Activated B cell treated with CpG ODN at 0.5 μM for 24 hours (primary cell): Measurements from ENCODE around the gene FHIT. TPM values are rescaled to one million over a fixed set of nuclear protein-coding genes. Genes with fewer than 3 reads are reported as not detected.
A peak's percentile ranks its signal among the peaks of the same experiment; 100 is the strongest.

ENCODE experiments used
- ATAC-seq: fragments of 200-7000 bp; cut with Tn5 transposase; one replicate; pipeline ENCODE4 v1.10.0; 2021; ENCODE audit warnings: low read depth, mild to moderate bottlenecking, moderate library complexity
- CTCF ChIA-PET: fragments of 350-600 bp; sonication (Branson Sonifier 250); formaldehyde crosslinking; loops from one replicate; lab custom pipeline; 2021; ENCODE audit warnings: antibody characterized with exemption; lab: Charles Lee
- POLR2A ChIA-PET: fragments of 350-600 bp; sonication (Branson Sonifier 250); formaldehyde crosslinking; loops from one replicate; lab custom pipeline; 2021; ENCODE audit warnings: antibody characterized with exemption; lab: Charles Lee
- DNase-seq: peaks from one replicate; pipeline ENCODE4 v3.0.0; 2022
- H3K27ac Mint-ChIP-seq: one replicate; pipeline ENCODE4 v1.8.0; 2020; ENCODE audit warnings: mixed read lengths
- H3K27me3 Mint-ChIP-seq: one replicate; pipeline ENCODE4 v1.8.0; 2021; ENCODE audit warnings: mixed read lengths
- H3K36me3 Mint-ChIP-seq: one replicate; pipeline ENCODE4 v1.8.0; 2021; ENCODE audit warnings: low read depth, mixed read lengths
- H3K4me1 Mint-ChIP-seq: one replicate; pipeline ENCODE4 v1.8.0; 2021; ENCODE audit warnings: mixed read lengths
- H3K4me3 Mint-ChIP-seq: one replicate; pipeline ENCODE4 v1.8.0; 2020; ENCODE audit warnings: mild to moderate bottlenecking, mixed read lengths
- H3K9me3 Mint-ChIP-seq: one replicate; pipeline ENCODE4 v1.8.0; 2020; ENCODE audit warnings: mixed read lengths
- intact Hi-C: fragments of 100-400 bp; cut with micrococcal nuclease; formaldehyde crosslinking; loops from one replicate; pipeline ENCODE4 v1.15.1; 2024
- total RNA-seq: library from RNA; stranded (reverse); gene quantifications from 2 replicates; pipeline ENCODE4 v1.2.3, GENCODE V29; 2022
- TF ChIP-seq, protein P1 (sequence below): fragments of 200-600 bp; IDR thresholded peaks from one replicate; pipeline ENCODE4 v1.8.0; 2022; ENCODE audit warnings: antibody characterized with exemption, mild to moderate bottlenecking

Gene FHIT
- total RNA-seq, 1 donor from 2014 or later: 5.5 TPM

DNA sequence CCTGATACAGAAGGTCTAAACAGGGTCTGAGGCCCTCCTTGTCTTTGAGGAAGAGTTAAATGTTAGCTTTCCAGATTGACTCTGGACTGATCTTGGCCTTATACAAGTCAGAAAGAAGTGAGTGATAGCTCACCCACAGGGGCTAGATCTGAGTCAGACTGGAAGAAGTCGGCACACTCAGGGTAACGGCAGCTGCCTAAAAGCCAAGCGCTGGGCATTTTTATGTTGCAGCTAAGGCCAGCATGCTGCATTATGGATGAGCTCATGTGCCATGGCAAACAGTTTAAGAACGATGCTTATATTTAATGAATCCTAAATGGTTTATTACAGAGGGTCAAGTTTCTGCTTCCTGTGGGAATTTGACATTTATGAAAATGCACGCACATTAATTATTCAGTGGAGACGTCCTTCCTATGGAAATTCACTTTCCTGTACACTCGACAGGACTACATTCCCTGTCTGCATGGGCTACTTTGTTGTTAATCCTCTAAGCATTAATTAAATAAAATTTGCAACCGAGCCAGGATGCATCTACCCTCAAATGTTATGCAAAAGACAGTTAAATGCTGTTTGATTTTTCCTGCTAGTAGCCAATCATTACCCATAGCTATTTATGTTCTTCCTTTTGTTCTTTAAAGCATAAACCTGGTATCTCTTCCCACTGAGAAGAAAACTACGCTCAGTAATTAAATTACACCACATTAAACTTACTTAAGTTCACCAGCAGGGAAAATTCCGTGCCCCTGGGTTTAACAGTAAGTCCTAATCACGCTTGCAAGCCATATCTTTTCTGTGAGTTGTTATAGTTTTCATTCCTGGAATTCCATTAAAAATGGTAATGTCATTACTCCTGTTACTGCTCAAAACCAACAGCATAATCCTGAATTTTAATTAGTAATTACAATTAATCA lies 1438.8 kb downstream of the FHIT start:
- H3K27ac Mint-ChIP-seq: no peak overlapping the region
- no peaks in the 10 kb centered on the region for H3K27me3 Mint-ChIP-seq
- TF ChIP-seq, protein P1, sequence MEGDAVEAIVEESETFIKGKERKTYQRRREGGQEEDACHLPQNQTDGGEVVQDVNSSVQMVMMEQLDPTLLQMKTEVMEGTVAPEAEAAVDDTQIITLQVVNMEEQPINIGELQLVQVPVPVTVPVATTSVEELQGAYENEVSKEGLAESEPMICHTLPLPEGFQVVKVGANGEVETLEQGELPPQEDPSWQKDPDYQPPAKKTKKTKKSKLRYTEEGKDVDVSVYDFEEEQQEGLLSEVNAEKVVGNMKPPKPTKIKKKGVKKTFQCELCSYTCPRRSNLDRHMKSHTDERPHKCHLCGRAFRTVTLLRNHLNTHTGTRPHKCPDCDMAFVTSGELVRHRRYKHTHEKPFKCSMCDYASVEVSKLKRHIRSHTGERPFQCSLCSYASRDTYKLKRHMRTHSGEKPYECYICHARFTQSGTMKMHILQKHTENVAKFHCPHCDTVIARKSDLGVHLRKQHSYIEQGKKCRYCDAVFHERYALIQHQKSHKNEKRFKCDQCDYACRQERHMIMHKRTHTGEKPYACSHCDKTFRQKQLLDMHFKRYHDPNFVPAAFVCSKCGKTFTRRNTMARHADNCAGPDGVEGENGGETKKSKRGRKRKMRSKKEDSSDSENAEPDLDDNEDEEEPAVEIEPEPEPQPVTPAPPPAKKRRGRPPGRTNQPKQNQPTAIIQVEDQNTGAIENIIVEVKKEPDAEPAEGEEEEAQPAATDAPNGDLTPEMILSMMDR: no peak
- ATAC-seq: no peak
- CTCF ChIA-PET: interaction anchor here (1.1 kb wide), 1 partner anchor 46 kb away, joined by 6 read pairs; no protein-coding TSS in a partner anchor
- no peak overlapping the region for H3K4me3 Mint-ChIP-seq
- H3K36me3 Mint-ChIP-seq: no peaks in the 10 kb centered on the region
- H3K4me1 Mint-ChIP-seq: peaks cover 25% of the 10 kb centered on the region
- H3K9me3 Mint-ChIP-seq: no peaks in the 10 kb centered on the region
- POLR2A ChIA-PET: no interaction called here
- intact Hi-C loops: no loop called here
- no peak for DNase-seq

DNA sequence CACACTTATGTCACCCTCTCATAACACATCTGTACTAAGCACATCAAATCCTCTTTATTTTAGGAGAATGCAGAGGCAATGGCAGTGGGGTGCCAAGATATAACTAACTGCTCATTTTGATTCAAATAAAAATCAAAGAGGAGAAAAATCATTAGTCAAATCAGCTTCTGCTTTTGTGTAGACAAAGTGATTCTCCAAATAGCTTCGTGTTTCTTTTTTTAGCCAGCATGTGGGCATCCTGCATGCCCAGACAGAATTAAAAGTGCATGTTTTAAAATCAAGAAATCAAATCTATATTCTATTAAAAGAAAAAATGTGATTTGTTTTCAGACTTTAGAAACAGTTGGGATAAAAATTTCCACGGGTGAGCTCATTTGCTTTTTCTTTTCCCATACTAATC lies 1440.1 kb downstream of the FHIT start:
- no peak for DNase-seq
- POLR2A ChIA-PET: no interaction called here
- Mint-ChIP-seq H3K4me3 (no peak overlapping the region), H3K27me3 (no peaks in the 10 kb centered on the region), H3K27ac (no peak overlapping the region), H3K36me3 (no peaks in the 10 kb centered on the region), H3K4me1 (peaks cover 25% of the 10 kb centered on the region), H3K9me3 (no peaks in the 10 kb centered on the region)
- no peak for ATAC-seq
- CTCF ChIA-PET: interaction anchor here (1.1 to 2.4 kb wide), 3 partner anchors 47 to 498 kb away, joined by 5 to 22 read pairs (median 6); no protein-coding TSS in a partner anchor
- intact Hi-C loops: no loop called here
- TF ChIP-seq, protein P1: no peak

DNA sequence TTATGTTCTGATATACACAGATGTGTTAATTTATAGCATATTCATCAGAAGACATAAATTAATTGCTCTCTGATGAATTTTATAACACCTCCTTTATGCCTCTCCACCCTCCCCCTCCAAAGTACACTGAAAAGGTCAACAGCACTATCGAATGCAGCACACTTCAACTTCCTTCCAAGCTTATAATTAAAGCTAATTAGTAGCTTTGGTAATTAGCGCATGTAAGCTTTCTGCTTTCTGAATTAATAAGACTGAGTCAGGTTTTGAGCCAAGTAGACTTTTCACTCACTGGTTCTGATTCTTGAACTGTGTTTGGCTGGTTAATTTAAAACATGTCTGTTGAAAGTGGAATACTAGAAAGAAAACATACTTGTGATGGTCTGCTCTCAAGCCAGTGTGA lies 1440.6 kb downstream of the FHIT start:
- ChIA-PET POLR2A (interaction anchor here (0.6 kb wide), 1 partner anchor 25 kb away, joined by 3 read pairs; no protein-coding TSS in a partner anchor), CTCF (interaction anchor here (0.6 to 2.4 kb wide), 4 partner anchors 48 to 602 kb away, joined by 3 to 22 read pairs (median 4); no protein-coding TSS in a partner anchor)
- intact Hi-C loops: loop anchor here (1.0 kb wide), 2 partner anchors 47 to 598 kb away; no protein-coding TSS in a partner anchor

DNA sequence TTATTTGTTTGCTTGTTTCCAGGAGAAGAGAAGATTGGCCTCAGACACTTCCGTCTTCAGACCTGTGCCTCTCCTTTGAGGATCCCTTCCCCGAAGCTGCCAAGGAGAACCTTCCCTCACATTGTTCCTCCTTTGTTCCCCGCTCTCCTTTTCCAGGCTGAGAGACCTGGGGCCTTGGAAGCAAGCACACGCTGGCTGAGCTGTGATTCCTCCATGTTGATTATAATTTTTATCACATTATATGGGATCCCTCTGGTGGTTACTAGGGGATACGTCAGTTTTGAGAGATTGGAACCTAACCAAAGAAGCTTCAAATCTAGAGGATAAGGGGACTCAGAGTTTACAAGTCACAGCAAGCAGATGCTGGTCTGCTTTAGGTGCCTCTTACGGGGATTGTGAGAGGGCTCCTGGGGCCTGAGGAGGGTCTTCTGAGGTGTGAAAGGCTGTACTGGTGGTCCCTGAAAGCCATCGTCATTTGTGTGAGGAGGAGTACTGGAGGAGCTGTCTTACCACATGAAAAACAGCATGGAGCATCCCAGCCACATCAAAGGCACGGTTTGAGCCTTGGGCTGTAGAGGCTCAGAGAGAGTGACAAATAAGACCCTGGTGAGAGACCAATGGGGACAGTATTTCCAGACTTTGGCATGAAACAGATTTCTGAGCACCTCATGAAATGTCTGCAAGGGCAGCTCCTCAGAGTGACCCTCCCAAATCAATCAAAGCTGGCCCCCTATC lies 1441.4 kb downstream of the FHIT start:
- H3K9me3 Mint-ChIP-seq: no peaks in the 10 kb centered on the region
- H3K36me3 Mint-ChIP-seq: no peaks in the 10 kb centered on the region
- intact Hi-C loops: loop anchor here (1.0 kb wide), 3 partner anchors 47 to 598 kb away; no protein-coding TSS in a partner anchor
- DNase-seq (no peak), ATAC-seq (no peak)
- POLR2A ChIA-PET: interaction anchor here (0.6 kb wide), 1 partner anchor 24 kb away, joined by 3 read pairs; no protein-coding TSS in a partner anchor
- peaks cover 25% of the 10 kb centered on the region for H3K4me1 Mint-ChIP-seq
- H3K27ac Mint-ChIP-seq: peak overlapping the region; percentile 10
- no peaks in the 10 kb centered on the region for H3K27me3 Mint-ChIP-seq
- no peak overlapping the region for H3K4me3 Mint-ChIP-seq
- CTCF ChIA-PET: interaction anchor here (0.6 to 2.4 kb wide), 4 partner anchors 48 to 601 kb away, joined by 3 to 22 read pairs (median 4); no protein-coding TSS in a partner anchor
- TF ChIP-seq, protein P1: no peak

More for the DNA sequence above, 1440.6 kb downstream of the FHIT start:
- Mint-ChIP-seq H3K4me3 (no peak overlapping the region), H3K27ac (no peak overlapping the region), H3K36me3 (no peaks in the 10 kb centered on the region), H3K4me1 (peaks cover 25% of the 10 kb centered on the region), H3K9me3 (no peaks in the 10 kb centered on the region), H3K27me3 (no peaks in the 10 kb centered on the region)
- DNase-seq (no peak), ATAC-seq (no peak)
- TF ChIP-seq, protein P1: no peak
